Renal cortex interstitium (tissue), 11 donors: Measurements from ENCODE around the gene GABRP. TPM values are rescaled to one million over a fixed set of nuclear protein-coding genes. Genes with fewer than 3 reads are reported as not detected.
"Not testable (repeated sequence)": the region's sequence is repeated elsewhere in the genome, so short reads cannot be mapped to it uniquely, and the experiment has no call there.

Experiments
- DNase-seq, 11 donors: peaks; one replicate each; pipeline ENCODE4 v3.0.0-alpha.2; 2013; ENCODE audit warnings: low read depth in 9 of 11, low spot score in 4 of 11; ENCODE audit errors: extremely low read depth in 1 of 11
- polyA plus RNA-seq, 3 donors: library from polyadenylated mRNA; unstranded; fragments of 120-200 nt; gene quantifications; one replicate each; pipeline ENCODE4 v1.2.1, GENCODE V29; 2013; ENCODE audit not compliant: insufficient read length in 3 of 3

Gene GABRP
- polyA plus RNA-seq, 3 donors: 1.2 to 2.3 (median 1.3) TPM

DNA sequence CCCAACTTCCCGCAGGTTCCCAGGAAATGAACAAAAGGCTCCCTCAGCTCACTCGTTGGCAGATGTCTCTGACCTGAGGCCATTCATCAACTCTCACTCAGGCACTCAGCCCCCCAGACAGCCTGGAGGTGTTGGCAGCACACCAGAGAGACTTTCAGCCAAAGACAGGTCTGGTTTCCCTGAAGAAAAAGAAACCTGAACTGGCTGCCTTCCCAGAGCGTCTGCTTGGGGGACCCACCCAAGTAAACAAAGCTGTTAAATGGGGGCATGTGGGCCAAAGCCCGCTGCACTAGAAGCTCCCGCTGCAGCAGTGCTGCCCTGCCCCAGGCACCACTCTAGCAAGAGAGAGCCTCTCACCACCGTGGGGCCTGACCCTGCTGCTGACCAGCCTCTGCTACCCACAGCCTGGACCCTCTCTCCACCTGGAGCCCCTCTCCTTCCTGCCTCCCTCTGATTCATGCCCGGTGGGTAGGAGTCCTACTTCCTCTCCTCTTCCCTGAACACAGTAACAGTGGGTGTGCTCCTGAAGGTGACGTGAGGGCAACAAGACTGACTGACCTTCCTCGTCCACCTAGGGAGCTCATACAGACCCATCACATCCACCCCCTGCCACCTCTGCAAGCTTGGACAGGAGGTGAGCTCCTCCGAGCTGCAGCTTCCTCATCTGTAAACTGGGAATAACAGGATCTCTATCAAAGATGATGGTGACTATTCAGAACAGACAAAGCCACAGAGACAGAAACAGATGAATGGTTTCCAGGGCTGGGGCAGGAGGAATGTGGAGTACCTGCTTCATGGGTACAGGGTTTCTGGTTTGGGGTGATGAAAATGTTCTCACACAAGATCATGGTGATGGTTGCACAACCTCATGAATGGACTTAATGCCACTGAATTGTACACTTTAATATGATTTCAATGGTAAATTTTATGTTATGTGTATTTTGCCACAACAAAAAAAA lies 31.0 kb upstream of the GABRP start:
- DNase-seq: no peak

DNA sequence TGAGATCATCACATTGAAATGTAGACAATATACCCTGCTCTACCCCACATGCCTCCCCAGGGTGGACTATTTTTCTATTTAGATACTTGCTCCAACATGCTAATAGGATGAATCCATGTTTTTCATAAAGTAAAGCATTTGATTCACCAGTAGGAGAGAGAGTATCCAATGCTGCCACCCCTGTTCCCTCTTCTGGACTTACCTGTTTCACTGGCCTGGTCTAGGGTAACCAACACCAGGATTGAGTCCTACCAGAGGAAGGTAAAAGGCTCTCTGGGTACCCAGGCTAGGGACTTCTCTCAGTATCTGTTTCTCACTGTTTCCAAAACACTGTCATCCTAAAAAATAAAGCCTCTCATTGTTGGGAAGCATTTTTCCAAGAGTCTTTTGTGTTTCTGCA lies 30.2 kb upstream of the GABRP start:
- DNase-seq: no peak

DNA sequence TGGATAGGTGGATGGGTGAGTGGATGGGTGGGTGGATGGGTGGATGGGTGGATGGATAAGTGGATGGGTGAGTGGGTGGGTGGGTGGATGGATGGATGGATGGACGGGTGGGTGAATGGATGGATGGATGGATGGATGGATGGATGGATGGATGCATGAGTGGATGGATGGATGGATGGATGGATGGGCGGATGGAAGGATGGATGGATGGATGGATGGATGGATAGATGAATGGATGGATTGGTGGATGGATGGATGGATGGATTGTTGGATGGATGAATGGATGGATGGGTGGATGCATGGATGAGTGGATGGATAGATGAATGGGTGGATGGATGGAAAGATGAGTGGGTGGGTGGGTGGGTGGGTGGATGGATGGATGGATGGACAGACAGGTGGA lies 29.0 kb upstream of the GABRP start:
- DNase-seq: not testable (repeated sequence)

DNA sequence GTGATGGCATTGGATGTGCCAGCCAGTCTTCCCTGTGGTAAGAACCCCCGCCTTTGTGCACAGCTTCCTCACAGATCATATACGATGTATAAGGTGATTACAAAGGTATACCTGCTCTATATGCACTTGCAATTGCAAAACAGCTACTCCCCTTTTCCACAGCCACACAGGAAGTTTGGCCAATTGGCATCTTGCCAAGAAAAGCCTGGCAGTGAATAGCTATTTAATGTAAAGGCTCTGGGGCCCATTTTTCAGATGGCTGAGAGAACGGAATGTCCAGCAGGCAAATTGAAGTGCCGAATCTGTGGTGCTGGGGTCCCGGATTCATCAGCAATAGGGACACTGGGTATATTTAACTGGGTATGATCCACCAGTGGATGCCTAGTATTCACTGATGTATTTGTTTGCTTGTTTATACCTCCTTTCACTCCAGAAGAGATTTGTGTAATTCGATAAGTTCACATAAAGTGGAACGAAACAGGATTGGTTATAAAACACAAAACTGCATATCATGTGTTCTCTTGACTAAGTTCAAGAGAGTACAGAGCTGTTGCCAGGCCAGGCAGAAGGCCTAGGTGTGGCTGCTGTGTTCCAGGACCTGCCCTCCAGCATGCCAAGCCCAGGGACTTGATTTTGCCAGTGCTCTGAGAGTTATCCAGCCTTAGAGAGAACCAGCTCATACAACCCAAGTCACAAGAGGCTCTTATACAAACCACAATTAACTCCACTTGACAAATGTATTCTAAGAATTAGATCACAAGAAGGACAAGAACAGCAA lies 27.7 kb upstream of the GABRP start:
- no peak for DNase-seq

DNA sequence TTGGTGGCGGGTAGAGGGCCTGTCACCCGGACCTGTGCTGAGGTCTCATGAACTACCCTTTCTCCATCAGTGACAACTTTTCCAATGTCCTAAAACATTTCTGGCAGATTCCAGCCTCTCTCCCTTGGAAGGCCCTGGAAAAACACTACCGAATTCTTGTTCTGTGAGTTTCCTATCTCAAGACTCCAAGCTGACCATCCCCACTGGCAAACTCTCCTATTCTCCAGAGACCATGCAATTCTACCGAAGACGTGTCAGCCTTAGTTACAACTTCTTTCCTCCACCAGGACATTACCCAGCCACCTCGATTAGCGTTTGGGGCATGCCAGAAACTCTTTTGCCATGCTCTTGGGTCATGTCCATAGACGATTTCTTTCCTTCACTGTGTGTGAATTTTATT lies 26.8 kb upstream of the GABRP start:
- DNase-seq: no peak

DNA sequence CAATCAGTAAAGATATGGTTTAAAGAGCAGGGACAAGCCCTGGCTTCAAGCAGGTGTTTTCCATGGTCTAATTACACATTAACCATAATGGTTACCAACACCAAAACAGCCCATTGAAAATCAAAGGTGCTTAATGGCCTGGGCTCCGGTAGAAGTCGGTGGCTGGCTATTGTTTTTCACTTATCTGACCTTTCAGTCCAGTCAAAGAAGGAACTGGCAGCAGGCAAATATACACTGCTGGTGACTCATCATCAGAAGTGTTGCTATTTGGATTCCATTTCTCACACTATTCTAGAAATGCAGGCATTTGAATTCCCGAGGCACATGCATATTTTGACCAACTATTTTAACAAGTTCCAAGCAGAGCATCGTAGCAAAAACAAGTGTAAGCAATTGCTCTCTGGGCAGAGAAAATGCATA lies 26.3 kb upstream of the GABRP start:
- no peak for DNase-seq

DNA sequence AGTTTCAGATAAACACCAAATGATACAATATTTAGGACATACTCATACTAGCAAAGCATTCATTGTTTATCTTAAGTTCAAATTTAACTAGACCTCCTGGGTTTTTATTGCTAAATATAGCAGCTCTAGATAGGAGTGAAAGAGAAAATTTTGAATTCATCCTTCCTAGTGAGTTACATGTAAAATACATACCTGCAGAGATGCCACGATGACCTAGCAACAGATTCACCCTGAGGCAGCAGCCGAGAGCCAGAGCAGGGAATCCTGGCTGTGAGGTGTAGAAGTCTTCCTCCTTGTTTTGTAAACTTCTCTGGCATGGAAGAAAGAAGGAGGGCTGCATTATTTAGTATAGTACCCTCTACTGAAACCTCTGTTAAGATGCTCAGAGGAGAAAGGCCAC lies 25.9 kb upstream of the GABRP start:
- no peak for DNase-seq

DNA sequence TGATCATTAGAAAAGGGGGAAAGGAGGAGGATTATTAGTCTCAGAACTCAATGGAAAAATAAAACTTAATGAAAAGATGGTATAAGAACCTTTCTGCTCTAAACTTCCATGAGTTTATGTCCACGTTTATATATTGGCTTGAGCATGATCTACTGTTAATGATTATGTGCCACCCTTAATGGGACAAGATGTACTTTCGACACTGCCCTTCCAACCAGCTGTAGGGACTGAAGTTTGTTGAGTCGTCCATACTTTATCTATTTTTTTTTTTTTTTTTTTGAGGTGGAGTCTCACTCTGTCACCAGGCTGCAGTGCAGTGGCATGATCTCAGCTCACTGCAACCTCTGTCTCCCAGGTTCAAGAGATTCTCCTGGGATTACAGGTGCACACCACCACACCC lies 25.0 kb upstream of the GABRP start:
- no peak for DNase-seq

DNA sequence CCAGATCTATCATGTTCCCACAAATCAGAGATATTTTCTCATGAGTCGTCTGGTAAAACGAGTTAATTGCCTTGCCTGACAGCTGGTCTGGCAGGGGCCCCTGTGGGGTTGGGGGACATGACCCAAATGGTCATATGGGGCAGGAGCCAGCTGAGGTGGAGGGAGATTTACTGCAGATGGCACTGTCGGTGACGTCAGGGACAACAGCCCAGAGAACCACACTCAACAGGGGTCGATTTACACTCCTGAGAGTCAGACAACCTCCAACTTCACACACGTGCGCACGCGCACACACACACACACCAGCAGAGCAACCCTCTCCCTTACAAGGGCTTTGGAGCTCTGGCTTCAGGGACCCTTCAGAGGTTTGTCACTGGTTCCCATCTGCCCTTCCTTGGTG lies 23.4 kb upstream of the GABRP start:
- no peak for DNase-seq

DNA sequence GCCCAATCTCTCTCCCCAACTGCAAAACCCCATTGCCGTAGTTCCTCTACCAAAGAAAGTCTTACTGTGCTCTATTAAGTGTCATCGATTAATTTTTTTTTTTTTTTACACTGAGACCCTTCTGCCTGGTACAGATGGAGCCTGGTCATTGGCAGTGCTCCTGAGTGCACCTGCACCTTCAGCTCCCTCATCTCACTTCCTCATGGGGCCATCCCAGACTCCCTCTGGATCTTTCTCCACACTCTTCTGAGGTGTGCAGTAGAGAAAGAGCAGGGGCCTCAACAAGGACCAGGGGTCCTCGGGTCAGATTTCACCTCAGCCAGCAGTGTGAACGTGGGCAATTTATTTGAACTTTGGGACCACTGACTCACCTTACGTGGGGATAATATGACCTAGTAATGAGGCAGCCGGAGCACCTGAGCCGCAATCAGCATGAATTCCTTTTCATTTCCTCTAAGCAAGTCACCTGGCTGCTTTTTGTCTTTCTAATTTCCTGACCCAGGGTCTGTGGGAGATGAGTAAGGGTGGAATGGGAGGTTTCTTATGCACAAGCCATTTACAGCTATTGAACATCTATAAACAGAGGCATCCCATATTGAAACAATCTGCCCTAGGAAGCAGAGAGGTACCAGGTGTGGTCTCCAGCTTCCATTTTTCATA lies 22.3 kb upstream of the GABRP start:
- DNase-seq: no peak

DNA sequence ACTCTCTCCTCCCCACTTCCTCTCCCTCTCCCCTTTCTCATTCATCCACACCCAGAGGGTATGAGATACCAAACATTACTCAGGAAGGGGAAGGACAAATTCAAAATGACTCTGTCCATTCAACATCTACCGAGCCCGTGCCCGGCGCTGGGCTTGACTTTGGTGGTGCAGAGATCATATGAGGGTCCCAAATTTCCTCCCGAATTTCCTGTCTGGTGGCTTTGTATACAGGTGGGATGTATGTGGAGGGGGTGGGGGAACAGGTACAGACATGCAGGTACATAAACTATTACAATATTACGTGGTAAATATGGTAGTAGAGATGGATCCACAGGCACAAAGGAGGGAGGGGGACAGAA lies 21.8 kb upstream of the GABRP start:
- no peak for DNase-seq

DNA sequence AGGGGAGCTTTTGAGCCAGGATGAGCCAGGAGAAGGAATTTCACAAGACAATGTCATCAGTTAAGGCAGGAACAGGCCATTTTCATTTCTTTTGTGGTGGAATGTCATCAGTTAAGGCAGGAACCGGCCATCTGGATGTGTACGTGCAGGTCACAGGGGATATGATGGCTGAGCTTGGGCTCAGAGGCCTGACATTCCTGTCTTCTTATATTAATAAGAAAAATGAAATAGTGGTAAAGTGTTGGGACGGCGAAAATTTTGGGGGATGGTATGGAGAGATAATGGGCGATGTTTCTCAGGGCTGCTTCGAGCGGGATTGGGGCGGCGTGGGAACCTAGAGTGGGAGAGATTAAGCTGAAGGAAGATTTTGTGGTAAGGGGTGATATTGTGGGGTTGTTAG lies 21.2 kb upstream of the GABRP start:
- DNase-seq: not testable (repeated sequence)

DNA sequence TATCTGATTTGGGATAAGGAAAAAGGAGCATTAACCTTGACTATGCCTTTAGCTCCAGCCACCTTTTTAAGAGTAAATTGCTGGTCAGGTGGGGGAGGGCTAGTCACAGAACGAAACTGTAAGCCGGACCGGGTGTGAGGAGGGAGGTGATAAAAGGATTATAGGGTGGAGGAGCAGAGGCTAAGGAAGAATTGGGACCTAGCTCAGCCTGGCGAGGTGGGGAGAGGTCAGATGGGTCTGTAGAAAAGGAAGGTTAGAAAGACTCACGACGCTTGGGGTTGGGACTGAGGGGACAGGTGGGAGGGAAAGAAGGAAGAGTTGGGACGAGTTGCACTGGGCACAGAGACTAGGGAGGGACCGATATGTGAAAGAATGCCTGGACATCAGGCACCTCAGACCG lies 17.7 kb upstream of the GABRP start:
- not testable (repeated sequence) for DNase-seq

DNA sequence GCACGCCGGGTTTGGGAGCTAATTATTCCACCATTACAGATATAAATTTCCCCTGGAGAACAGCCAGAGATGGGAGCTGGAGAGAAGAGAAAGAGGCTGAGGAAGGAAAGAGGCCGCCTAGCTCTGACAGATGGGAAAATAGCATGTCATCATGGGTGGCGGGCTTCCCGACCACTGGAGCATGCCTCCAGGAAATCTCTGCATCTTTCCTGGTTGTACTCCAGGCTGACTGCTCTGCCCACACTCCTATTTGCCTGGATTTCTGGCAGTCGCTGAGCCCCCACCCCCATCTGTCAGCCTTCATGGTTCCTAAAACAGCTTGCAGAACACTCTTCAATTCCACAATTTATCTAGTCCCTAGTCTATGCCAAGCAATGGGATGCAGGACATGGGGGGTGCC lies 14.3 kb upstream of the GABRP start:
- DNase-seq: no peak

DNA sequence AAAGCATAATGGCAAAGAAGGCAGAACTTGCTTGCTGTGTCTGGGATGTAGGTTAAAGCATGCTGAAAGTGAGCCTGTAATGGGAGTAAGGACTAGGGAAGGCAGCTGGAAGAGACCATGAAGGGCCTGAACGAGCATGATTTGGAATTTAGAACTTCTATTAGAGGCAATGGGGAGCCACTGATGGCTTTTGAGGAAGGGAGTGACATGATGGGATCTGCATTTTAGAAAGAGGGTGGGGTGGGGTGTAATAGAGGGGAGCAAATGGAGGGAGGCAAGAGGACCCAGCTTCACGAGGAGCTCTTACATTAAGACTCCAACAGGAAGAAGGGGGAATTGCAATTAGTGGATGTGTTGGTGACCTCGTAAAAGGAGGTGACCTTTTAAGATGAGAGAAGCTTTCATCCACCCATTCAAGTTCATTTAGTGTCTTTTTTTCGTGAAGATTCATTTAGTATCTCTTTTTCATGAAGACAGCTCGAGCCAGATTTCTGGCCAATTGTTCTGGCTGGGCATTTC lies 13.6 kb upstream of the GABRP start:
- DNase-seq: no peak

DNA sequence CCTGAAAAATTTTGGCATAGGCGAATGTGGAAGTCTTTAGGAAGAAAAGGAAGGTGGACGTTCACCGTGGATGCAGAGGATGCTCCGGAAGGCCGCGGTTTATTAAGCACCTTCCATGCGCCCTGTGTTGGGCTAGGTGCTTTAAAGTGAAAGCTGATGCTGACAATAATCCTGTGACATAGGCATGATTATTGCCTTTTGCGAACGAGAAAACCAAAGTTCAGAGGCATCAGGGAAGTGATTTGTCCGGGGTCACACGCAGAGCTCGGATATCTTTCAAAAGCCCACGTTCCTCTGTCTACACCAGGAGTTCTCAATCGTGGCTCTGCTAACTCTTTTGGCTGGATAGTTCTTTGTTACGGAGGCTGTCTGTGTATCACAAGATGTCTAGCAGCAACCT lies 12.0 kb upstream of the GABRP start:
- DNase-seq: no peak

DNA sequence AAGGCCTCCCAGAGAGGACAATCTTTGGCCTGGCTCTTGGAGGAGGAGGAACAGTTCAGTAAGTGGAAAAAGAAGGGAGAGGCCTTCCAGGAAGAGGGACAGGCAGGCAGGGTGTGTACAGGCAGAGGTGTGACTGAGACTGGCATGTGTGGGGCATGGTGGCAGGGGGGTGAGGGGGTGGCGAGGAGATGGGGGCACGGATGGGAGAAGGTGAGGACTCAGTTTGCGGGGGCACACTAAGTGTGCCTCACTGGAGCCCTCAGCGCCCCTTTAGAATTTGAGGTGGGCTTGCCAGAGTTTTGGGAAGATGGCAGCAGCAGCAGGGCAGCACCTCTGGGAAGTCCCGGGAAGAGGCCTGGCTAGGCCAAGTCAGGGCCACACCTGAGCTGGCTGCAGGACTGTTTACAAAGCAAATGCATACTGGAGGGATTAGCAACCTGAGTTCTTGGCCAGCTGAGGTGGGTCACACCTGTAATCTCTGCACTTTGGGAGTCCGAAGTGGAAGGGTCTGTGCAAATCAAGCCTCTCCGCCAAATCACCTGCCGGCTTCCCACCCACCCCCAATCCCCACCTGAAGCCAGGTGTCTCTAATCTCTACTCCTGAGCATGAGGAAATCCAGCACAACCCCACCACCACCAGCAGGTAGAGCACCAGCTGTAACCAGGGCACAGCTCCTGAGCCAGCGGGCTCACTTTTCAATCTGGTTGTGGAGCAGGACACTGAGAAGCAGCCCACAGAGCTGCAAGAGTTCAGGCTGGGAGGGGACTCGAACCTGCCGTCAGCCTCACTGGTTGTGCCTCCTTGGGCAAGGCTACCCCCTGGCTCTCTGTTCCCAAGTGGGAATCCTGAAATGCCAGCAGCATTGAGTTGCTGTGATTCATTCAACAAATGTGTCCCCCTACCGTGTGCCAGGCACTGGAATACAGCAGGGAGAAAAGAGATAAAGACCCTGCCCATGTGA lies 10.2 kb upstream of the GABRP start:
- DNase-seq: no peak

DNA sequence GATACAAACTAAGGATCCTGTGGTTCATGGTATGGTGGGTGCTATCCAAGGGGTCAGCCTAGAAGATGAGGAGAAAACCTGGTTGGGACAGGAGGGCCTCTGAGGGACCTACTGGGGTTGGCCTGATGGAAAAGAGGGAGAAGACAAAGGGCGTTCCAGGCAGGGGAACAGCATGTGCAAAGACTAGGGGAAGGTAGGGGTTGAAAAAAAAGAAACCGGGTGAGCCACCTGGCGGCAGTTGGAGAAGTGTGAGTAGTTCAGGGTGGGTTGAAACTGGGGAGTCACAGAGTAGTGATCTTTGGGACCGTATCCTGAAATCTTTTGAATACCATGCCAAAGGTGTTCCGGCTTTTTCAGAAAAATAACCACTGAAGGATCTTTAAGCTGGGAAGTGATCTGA lies 8.7 kb upstream of the GABRP start:
- DNase-seq: no peak

DNA sequence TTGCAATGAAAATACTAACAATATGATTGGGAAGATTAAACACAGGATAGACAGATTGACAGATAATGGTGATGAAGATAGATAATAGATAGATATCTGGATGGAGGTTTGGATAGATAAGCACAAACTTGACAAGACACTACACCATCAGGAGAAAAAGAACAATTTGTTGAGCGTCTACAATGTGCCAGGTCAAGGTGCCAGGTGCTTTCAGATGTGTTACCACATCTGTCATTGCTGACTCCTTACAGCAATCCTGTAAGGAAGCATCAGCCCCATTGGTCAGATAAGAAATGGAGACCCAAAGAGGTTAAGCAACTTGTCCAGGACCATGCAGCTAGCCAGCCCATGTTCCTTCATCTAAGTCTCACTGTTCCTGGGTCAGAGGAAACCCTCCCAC lies 1.6 kb upstream of the GABRP start:
- DNase-seq: no peak
